Ramos (cell line): ENCODE measurements around the gene NF1.

ENCODE experiments used
- in situ Hi-C: fragments of 300-500 bp; cut with MboI; formaldehyde crosslinking; loops from one replicate; pipeline ENCODE4 v1.14.3; 2022; ENCODE audit warnings: low sequenced_read_pairs; ENCODE audit not compliant: unreplicated experiment

NF1 gene

GRCh38 chr17:31393749-31394146 lies 299.0 kb downstream of the NF1 start:
- in situ Hi-C loops = no loop called here

GRCh38 chr17:31394544-31394943 lies 299.8 kb downstream of the NF1 start:
- in situ Hi-C loops = no loop called here

- in situ Hi-C loops = no loop called here
These were observed 302.6 kb downstream of the NF1 start for GRCh38 chr17:31397256-31397939.

- in situ Hi-C loops = no loop called here
These were observed 303.9 kb downstream of the NF1 start for GRCh38 chr17:31398381-31399311.

GRCh38 chr17:31400481-31400950 lies 305.7 kb downstream of the NF1 start:
- in situ Hi-C loops = no loop called here

GRCh38 chr17:31401456-31402254 lies 306.9 kb downstream of the NF1 start:
- in situ Hi-C loops = no loop called here

- in situ Hi-C loops = no loop called here
These were observed 309.5 kb downstream of the NF1 start for GRCh38 chr17:31404028-31404949.

- in situ Hi-C loops = no loop called here
These were observed 311.2 kb downstream of the NF1 start for GRCh38 chr17:31405890-31406371.

GRCh38 chr17:31408586-31408985 lies 313.8 kb downstream of the NF1 start:
- in situ Hi-C loops = no loop called here

- in situ Hi-C loops = no loop called here
These were observed 317.0 kb downstream of the NF1 start for GRCh38 chr17:31411707-31412285.

GRCh38 chr17:31412511-31412910 lies 317.7 kb downstream of the NF1 start:
- in situ Hi-C loops = no loop called here

GRCh38 chr17:31413081-31413799 lies 318.5 kb downstream of the NF1 start:
- in situ Hi-C loops = no loop called here

- in situ Hi-C loops = no loop called here
These were observed 319.2 kb downstream of the NF1 start for GRCh38 chr17:31413874-31414549.

- in situ Hi-C loops = no loop called here
These were observed 319.8 kb downstream of the NF1 start for GRCh38 chr17:31414550-31414918.

GRCh38 chr17:31415004-31415454 lies 320.3 kb downstream of the NF1 start:
- in situ Hi-C loops = no loop called here

- in situ Hi-C loops = no loop called here
These were observed 321.1 kb downstream of the NF1 start for GRCh38 chr17:31415640-31416502.

- in situ Hi-C loops = no loop called here
These were observed 321.7 kb downstream of the NF1 start for GRCh38 chr17:31416503-31416923.
